22Rv1 (cell line): ENCODE results near the gene SERPINH1.

ENCODE experiments used
- ZFX ChIP-seq: fragments of 450-650 bp; IDR thresholded peaks from 2 replicates; pipeline ENCODE4 v1.6.1; 2017; ENCODE audit warnings: antibody characterized with exemption, borderline replicate concordance
- TF ChIP-seq, protein P1 (sequence below): fragments of 450-650 bp; IDR thresholded peaks from 2 replicates; pipeline ENCODE4 v1.5.1; 2017; ENCODE audit warnings: mild to moderate bottlenecking

DNA sequence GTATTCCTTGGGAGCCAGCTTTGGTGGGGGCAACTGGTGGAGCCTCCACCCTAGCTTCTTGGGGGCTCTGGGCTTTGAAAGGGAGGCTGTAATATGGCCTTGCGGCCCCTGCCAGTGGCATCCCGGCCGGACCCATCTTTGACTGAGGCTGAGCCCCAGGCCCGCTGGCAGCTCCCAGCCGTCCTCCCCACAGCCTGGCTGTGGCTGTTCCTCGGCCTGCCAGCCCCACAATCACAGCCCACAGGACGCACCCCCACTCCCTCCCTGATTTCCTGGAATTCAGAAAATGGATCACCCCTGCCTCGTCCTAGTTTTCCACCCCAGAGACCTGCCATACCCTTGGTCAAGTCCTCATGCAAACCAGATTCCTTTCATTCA, 23.2 kb downstream of the SERPINH1 start:
- TF ChIP-seq, protein P1, sequence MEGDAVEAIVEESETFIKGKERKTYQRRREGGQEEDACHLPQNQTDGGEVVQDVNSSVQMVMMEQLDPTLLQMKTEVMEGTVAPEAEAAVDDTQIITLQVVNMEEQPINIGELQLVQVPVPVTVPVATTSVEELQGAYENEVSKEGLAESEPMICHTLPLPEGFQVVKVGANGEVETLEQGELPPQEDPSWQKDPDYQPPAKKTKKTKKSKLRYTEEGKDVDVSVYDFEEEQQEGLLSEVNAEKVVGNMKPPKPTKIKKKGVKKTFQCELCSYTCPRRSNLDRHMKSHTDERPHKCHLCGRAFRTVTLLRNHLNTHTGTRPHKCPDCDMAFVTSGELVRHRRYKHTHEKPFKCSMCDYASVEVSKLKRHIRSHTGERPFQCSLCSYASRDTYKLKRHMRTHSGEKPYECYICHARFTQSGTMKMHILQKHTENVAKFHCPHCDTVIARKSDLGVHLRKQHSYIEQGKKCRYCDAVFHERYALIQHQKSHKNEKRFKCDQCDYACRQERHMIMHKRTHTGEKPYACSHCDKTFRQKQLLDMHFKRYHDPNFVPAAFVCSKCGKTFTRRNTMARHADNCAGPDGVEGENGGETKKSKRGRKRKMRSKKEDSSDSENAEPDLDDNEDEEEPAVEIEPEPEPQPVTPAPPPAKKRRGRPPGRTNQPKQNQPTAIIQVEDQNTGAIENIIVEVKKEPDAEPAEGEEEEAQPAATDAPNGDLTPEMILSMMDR: no peak
- TF ChIP-seq ZFX: no peak
